ENCODE data around the gene CEL. TPM values are rescaled to one million over a fixed set of nuclear protein-coding genes. Genes with fewer than 3 reads are reported as not detected.

The CEL gene
- total and polyA plus RNA-seq, 2 donors (not counting 3 experiments of a cell fraction or from before 2014, with no cell fraction given) = 0.92 to 1.1 TPM

DNA sequence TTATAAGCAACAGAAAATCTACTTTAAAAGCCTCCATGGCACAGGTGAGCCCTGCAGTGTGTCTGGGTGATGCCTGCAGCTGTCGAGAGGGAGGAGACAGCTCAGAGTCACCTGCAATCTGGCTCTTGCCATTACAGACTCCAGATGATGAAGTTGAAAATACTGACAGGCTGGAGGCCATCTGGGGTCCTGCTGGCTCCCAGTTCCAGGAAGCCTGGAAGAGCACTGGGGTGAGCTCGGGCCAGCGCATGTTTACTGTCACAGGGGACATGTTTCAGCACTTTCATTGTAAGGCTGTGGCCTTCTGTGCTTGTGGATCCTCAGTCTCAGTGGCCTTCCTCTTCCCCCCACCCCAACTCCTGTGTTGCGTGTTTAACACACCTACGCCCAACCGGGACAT, 28.4 kb downstream of the CEL start:
- POLR2A ChIA-PET = no interaction called here
- no peak overlapping the region for H3K9ac ChIP-seq (replicated peaks; ENCODE audit: extremely low read depth, insufficient read depth, low read length)
- CTCF ChIA-PET = interaction anchor here (1.1 to 1.3 kb wide), 2 partner anchors 11 to 42 kb away, joined by 3 read pairs; no protein-coding TSS in a partner anchor

More for the DNA sequence above, 28.4 kb downstream of the CEL start:
- TF ChIP-seq POLR2AphosphoS5 (IDR thresholded peaks at IDR 0.05; ENCODE audit: insufficient read depth, low read depth, low read length) = no peak
- no peak for TF ChIP-seq POLR2A (IDR thresholded peaks at IDR 0.05; ENCODE audit: low read depth, low read length)
- TF ChIP-seq MYC (IDR thresholded peaks at IDR 0.05; ENCODE audit: low read depth, low read length) = no peak
- no peak for TF ChIP-seq GATA2 (IDR thresholded peaks at IDR 0.05; ENCODE audit: insufficient read depth, insufficient read length, low read depth, low read length)
- no peak for TF ChIP-seq FOS (IDR thresholded peaks at IDR 0.05; ENCODE audit: borderline replicate concordance, insufficient read depth, low read length)
- TF ChIP-seq, protein P1, sequence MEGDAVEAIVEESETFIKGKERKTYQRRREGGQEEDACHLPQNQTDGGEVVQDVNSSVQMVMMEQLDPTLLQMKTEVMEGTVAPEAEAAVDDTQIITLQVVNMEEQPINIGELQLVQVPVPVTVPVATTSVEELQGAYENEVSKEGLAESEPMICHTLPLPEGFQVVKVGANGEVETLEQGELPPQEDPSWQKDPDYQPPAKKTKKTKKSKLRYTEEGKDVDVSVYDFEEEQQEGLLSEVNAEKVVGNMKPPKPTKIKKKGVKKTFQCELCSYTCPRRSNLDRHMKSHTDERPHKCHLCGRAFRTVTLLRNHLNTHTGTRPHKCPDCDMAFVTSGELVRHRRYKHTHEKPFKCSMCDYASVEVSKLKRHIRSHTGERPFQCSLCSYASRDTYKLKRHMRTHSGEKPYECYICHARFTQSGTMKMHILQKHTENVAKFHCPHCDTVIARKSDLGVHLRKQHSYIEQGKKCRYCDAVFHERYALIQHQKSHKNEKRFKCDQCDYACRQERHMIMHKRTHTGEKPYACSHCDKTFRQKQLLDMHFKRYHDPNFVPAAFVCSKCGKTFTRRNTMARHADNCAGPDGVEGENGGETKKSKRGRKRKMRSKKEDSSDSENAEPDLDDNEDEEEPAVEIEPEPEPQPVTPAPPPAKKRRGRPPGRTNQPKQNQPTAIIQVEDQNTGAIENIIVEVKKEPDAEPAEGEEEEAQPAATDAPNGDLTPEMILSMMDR (IDR thresholded peaks at IDR 0.05; ENCODE audit: extremely low read depth in 1 of 2, insufficient read depth in 1 of 2, low read depth in 1 of 2, low read length in 2 of 2) = no peak
- no peak for TF ChIP-seq EZH2 (IDR thresholded peaks at IDR 0.05; ENCODE audit: borderline replicate concordance, low read depth, low read length, severe bottlenecking)
- no peak for TF ChIP-seq JUN (IDR thresholded peaks at IDR 0.05; ENCODE audit: borderline replicate concordance, insufficient read depth, insufficient read length, low read depth)
- TF ChIP-seq, protein P2, sequence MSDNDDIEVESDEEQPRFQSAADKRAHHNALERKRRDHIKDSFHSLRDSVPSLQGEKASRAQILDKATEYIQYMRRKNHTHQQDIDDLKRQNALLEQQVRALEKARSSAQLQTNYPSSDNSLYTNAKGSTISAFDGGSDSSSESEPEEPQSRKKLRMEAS (IDR thresholded peaks at IDR 0.05; ENCODE audit: insufficient read depth, insufficient read length) = no peak
- H3K36me3 ChIP-seq (ENCODE audit: control insufficient read depth in 2 of 2, extremely low read depth in 1 of 2, insufficient read depth in 2 of 2, low read length in 2 of 2) = no peaks in the 10 kb centered on the region
- H3K4me2 ChIP-seq (ENCODE audit: insufficient read depth, low read length) = no peak overlapping the region
- intact Hi-C loops (cut with micrococcal nuclease) (no loop called here), dilution Hi-C loops (cut with MboI; ENCODE audit: extremely low pct_ligation_motif_present, low sequenced_read_pairs) (no loop called here)
- no peaks in the 10 kb centered on the region for H3K4me1 ChIP-seq (ENCODE audit: control insufficient read depth, extremely low read depth, insufficient read depth, low read length)
- no peak overlapping the region for H3K4me3 ChIP-seq (replicated peaks in 1 of 3; ENCODE audit: insufficient read depth in 1 of 3, low read depth in 1 of 3, low read length in 3 of 3)
- H3K9me1 ChIP-seq (replicated peaks; ENCODE audit: control insufficient read depth, extremely low read depth, insufficient read depth, low read length) = no peaks in the 10 kb centered on the region
- H3K27ac ChIP-seq (ENCODE audit: insufficient read depth, low read depth, low read length) = no peak overlapping the region
- no peaks in the 10 kb centered on the region for H4K20me1 ChIP-seq (replicated peaks; ENCODE audit: control insufficient read depth, extremely low read depth, insufficient read depth, low read length)
- no peaks in the 10 kb centered on the region for H3K79me2 ChIP-seq (ENCODE audit: control insufficient read depth, insufficient read depth, low read length)
- DNase-seq (ENCODE audit: low read depth, low spot score) (no peak), FAIRE-seq (no peak)
- H3K27me3 ChIP-seq (ENCODE audit: control insufficient read depth in 2 of 2, insufficient read depth in 2 of 2, low read length in 2 of 2) = no peaks in the 10 kb centered on the region
- no peak overlapping the region for H2AFZ ChIP-seq (ENCODE audit: low read depth, low read length)
- H3K9me3 ChIP-seq (replicated peaks; ENCODE audit: control insufficient read depth, insufficient read depth, low read length) = no peaks in the 10 kb centered on the region
- BruUV-seq (replicated peaks) = no TSS peak

All from endothelial cell of umbilical vein (primary cell).